Lower lobe of right lung (tissue), 2 donors: ENCODE data around the gene OR4M1. TPM values are rescaled to one million over a fixed set of nuclear protein-coding genes. Genes with fewer than 3 reads are reported as not detected.
"Not testable (repeated sequence)": the region's sequence is repeated elsewhere in the genome, so short reads cannot be mapped to it uniquely, and the experiment has no call there.

Experiments
- ATAC-seq, 2 donors: fragments of 200-7000 bp; cut with Tn5 transposase; one replicate each; pipeline ENCODE4 v1.9.1; 2020 to 2022; ENCODE audit warnings: mild to moderate bottlenecking in 2 of 2, moderate library complexity in 2 of 2
- DNase-seq: peaks from one replicate; pipeline ENCODE4 v3.0.0-alpha.2; 2020
- H3K27ac ChIP-seq: fragments of 200-600 bp; one replicate; pipeline ENCODE4 v1.8.0; 2022
- H3K27me3 ChIP-seq: fragments of 200-600 bp; one replicate; pipeline ENCODE4 v1.8.0; 2022; ENCODE audit warnings: low read depth
- H3K36me3 ChIP-seq: fragments of 200-600 bp; one replicate; pipeline ENCODE4 v1.8.0; 2022; ENCODE audit warnings: mild to moderate bottlenecking
- H3K4me1 ChIP-seq: fragments of 200-600 bp; one replicate; pipeline ENCODE4 v1.8.0; 2022
- H3K4me3 ChIP-seq: fragments of 200-600 bp; one replicate; pipeline ENCODE4 v1.8.0; 2022; ENCODE audit warnings: mild to moderate bottlenecking
- H3K9me3 ChIP-seq: fragments of 200-600 bp; one replicate; pipeline ENCODE4 v1.8.0; 2022
- intact Hi-C: fragments of 100-400 bp; cut with DNase I; formaldehyde crosslinking; loops from one replicate; pipeline ENCODE4 v1.11.0; 2022
- total RNA-seq: library from RNA; stranded (reverse); fragmentation: NEBNext Ultra II Directional; extraction: Animal tissue kit (Norgen Biotek cat#: 25700); gene quantifications from one replicate; pipeline ENCODE4 v1.2.1, GENCODE V29; 2021
- TF ChIP-seq, protein P1 (sequence below): fragments of 200-600 bp; IDR thresholded peaks from one replicate; pipeline ENCODE4 v1.8.0; 2022; ENCODE audit warnings: antibody characterized with exemption, mild to moderate bottlenecking
- donor health status: DM: no; HTN: yes; CAD: no; lungs with severe emphysema.

OR4M1 gene
- total RNA-seq, 1 donor from 2014 or later, result not detected

GRCh38 chr14:19771895-19772430 is 1.3 kb upstream of the OR4M1 start:
- no peaks in the 10 kb centered on the region for H3K9me3 ChIP-seq
- intact Hi-C loops, result no loop called here
- ATAC-seq (peak; percentile 40 to 74), DNase-seq (no peak)
- no peak overlapping the region for H3K4me3 ChIP-seq
- TF ChIP-seq, protein P1, sequence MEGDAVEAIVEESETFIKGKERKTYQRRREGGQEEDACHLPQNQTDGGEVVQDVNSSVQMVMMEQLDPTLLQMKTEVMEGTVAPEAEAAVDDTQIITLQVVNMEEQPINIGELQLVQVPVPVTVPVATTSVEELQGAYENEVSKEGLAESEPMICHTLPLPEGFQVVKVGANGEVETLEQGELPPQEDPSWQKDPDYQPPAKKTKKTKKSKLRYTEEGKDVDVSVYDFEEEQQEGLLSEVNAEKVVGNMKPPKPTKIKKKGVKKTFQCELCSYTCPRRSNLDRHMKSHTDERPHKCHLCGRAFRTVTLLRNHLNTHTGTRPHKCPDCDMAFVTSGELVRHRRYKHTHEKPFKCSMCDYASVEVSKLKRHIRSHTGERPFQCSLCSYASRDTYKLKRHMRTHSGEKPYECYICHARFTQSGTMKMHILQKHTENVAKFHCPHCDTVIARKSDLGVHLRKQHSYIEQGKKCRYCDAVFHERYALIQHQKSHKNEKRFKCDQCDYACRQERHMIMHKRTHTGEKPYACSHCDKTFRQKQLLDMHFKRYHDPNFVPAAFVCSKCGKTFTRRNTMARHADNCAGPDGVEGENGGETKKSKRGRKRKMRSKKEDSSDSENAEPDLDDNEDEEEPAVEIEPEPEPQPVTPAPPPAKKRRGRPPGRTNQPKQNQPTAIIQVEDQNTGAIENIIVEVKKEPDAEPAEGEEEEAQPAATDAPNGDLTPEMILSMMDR, result no peak
- no peaks in the 10 kb centered on the region for H3K36me3 ChIP-seq
- no peak overlapping the region for H3K27ac ChIP-seq
- no peaks in the 10 kb centered on the region for H3K4me1 ChIP-seq
- no peaks in the 10 kb centered on the region for H3K27me3 ChIP-seq

DNA sequence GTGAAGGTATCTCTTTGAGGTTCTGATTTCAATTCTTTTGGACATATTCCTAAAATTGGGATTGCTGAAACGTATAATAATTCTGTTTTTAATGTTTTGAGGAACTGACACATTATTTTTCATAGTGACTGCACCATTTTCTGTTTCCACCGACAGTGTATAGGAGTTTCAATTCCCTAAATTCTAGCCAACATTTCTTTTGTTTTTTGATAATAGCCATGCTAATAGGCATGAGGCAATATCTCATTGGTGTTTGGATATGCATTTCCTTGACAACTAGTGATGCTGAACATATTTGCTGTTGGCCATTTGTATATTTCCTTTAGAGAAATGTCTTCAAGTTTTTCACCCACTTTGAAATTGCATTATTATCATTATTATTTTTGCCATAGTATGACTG is 850 bp upstream of the OR4M1 start:
- intact Hi-C loops, H3K9me3 ChIP-seq, H3K27me3 ChIP-seq, DNase-seq, H3K27ac ChIP-seq, H3K36me3 ChIP-seq, H3K4me1 ChIP-seq, H3K4me3 ChIP-seq: not testable (repeated sequence)
- ATAC-seq, result peak in 1 of 2 donors; percentile 38

- H3K27ac ChIP-seq, result no peak overlapping the region
- DNase-seq, result no peak
- no peaks in the 10 kb centered on the region for H3K27me3 ChIP-seq
- H3K36me3 ChIP-seq, result no peaks in the 10 kb centered on the region
- intact Hi-C loops, result no loop called here
- H3K4me1 ChIP-seq, result no peaks in the 10 kb centered on the region
- TF ChIP-seq, protein P1, result no peak
- H3K9me3 ChIP-seq, result no peaks in the 10 kb centered on the region
- H3K4me3 ChIP-seq, result no peak overlapping the region
- ATAC-seq, result no peak
These were observed 2.3 kb downstream of the OR4M1 start for GRCh38 chr14:19775587-19775986.

DNA sequence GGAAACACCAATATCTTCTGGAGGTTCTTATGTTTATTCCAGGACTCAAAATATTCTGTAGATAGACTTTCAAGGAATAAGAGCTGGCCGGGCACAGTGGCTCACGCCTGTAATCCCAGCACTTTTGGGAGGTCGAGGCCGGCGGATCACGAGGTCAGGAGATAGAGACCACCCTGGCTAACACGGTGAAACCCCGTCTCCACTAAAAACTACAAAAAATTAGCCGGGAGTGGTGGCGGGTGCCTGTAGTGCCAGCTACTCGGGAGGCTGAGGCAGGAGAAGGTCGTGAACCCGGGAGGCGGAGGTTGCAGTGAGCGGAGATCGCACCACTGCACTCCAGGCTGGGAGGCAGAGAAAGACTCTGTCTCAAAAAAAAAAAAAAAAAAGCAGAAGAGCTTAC is 12.5 kb downstream of the OR4M1 start:
- intact Hi-C loops, result not testable (repeated sequence)

GRCh38 chr14:19787318-19787717 is 14.0 kb downstream of the OR4M1 start:
- ATAC-seq, H3K27ac ChIP-seq, H3K9me3 ChIP-seq, H3K27me3 ChIP-seq, DNase-seq, H3K36me3 ChIP-seq, intact Hi-C loops, H3K4me3 ChIP-seq, H3K4me1 ChIP-seq: not testable (repeated sequence)

More for the DNA sequence above, 12.5 kb downstream of the OR4M1 start:
- not testable (repeated sequence) for H3K27ac ChIP-seq, H3K4me1 ChIP-seq, ATAC-seq, H3K4me3 ChIP-seq, H3K27me3 ChIP-seq, H3K36me3 ChIP-seq, H3K9me3 ChIP-seq, DNase-seq

DNA sequence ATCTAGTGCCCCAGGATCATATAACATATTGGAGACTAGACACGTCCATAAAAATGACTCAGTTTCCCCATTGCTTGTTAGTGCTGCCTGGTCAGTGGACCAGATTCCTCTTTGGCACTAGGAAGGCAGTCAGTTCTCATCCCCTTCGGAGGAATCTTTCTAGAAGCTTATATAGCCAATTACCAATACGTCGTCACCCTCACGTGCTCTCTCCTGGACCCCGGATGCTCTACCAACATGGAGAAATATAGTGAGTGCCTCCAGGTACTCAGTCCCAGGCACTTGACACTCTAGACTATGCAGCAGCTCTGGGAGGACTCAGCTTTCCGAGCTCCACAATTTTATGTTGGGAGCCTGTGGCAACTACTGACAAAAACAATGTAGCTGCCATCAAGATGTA is 14.8 kb downstream of the OR4M1 start:
- H3K27ac ChIP-seq, H3K9me3 ChIP-seq, ATAC-seq, H3K4me3 ChIP-seq, intact Hi-C loops, H3K36me3 ChIP-seq, H3K4me1 ChIP-seq, H3K27me3 ChIP-seq, DNase-seq: not testable (repeated sequence)

DNA sequence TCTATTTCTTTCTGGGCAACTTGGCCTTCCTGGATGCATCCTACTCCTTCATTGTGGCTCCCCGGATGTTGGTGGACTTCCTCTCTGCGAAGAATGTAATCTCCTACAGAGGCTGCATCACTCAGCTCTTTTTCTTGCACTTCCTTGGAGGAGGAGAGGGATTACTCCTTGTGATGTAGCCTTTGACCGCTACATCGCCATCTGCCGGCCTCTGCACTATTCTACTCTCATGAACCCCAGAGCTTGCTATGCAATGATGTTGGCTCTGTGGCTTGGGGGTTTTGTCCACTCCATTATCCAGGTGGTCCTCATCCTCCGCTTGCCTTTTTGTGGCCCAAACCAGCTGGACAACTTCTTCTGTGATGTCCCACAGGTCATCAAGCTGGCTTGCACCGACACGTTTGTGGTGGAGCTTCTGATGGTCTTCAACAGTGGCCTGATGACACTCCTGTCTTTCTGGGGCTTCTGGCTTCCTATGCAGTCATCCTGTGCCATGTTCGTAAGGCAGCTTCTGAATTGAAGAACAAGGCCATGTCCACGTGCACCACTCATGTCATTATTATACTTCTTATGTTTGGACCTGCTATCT is 23.3 kb downstream of the OR4M1 start:
- H3K9me3 ChIP-seq, intact Hi-C loops, H3K27ac ChIP-seq, H3K36me3 ChIP-seq, DNase-seq, ATAC-seq, H3K4me3 ChIP-seq, H3K27me3 ChIP-seq, H3K4me1 ChIP-seq: not testable (repeated sequence)

GRCh38 chr14:19799880-19800279 is 26.6 kb downstream of the OR4M1 start:
- TF ChIP-seq, protein P1, result no peak
- H3K4me1 ChIP-seq, result no peaks in the 10 kb centered on the region
- no peak overlapping the region for H3K4me3 ChIP-seq
- DNase-seq (no peak), ATAC-seq (peak; percentile 23 to 35)
- intact Hi-C loops, result no loop called here
- peaks cover 7% of the 10 kb centered on the region for H3K9me3 ChIP-seq
- no peaks in the 10 kb centered on the region for H3K27me3 ChIP-seq
- H3K36me3 ChIP-seq, result no peaks in the 10 kb centered on the region
- no peak overlapping the region for H3K27ac ChIP-seq
